HUES6 (cell line): ENCODE results near the gene CAPS2.

ENCODE experiments used
- H3K27ac ChIP-seq: 2 replicates; pipeline ENCODE4 v1.7.0; 2013; ENCODE audit warnings: low read depth, mild to moderate bottlenecking, low read length, inconsistent platforms
- H3K27me3 ChIP-seq: 2 replicates; pipeline ENCODE4 v1.6.1; 2013; ENCODE audit warnings: low read length; ENCODE audit not compliant: control insufficient read depth, insufficient read depth
- H3K36me3 ChIP-seq: 2 replicates; pipeline ENCODE4 v1.6.1; 2013; ENCODE audit warnings: low read length; ENCODE audit not compliant: control insufficient read depth, insufficient read depth
- H3K4me1 ChIP-seq: 2 replicates; pipeline ENCODE4 v1.6.1; 2013; ENCODE audit warnings: low read length; ENCODE audit not compliant: control insufficient read depth, insufficient read depth
- H3K4me3 ChIP-seq: 2 replicates; pipeline ENCODE4 v1.5.1; 2013; ENCODE audit warnings: low read depth, low read length
- H3K9ac ChIP-seq: one replicate; pipeline ENCODE4 v1.6.1; 2013; ENCODE audit warnings: mild to moderate bottlenecking, low read length
- H3K9me3 ChIP-seq: 2 replicates; pipeline ENCODE4 v1.6.1; 2013; ENCODE audit warnings: low read depth, low read length; ENCODE audit not compliant: control insufficient read depth, insufficient read depth

Gene CAPS2

GRCh38 chr12:75305412-75306332 is 24.5 kb downstream of the CAPS2 start:
- Histone ChIP-seq H3K27me3 (no peaks in the 10 kb centered on the region), H3K36me3 (no peaks in the 10 kb centered on the region), H3K9me3 (no peaks in the 10 kb centered on the region), H3K27ac (no peak overlapping the region), H3K4me1 (no peaks in the 10 kb centered on the region), H3K4me3 (no peak overlapping the region), H3K9ac (no peak overlapping the region)

GRCh38 chr12:75302781-75303180 is 27.3 kb downstream of the CAPS2 start:
- H3K27me3 ChIP-seq = no peaks in the 10 kb centered on the region
- no peaks in the 10 kb centered on the region for H3K4me1 ChIP-seq
- no peak overlapping the region for H3K9ac ChIP-seq
- no peak overlapping the region for H3K4me3 ChIP-seq
- H3K36me3 ChIP-seq = no peaks in the 10 kb centered on the region
- H3K27ac ChIP-seq = no peak overlapping the region
- no peaks in the 10 kb centered on the region for H3K9me3 ChIP-seq

DNA sequence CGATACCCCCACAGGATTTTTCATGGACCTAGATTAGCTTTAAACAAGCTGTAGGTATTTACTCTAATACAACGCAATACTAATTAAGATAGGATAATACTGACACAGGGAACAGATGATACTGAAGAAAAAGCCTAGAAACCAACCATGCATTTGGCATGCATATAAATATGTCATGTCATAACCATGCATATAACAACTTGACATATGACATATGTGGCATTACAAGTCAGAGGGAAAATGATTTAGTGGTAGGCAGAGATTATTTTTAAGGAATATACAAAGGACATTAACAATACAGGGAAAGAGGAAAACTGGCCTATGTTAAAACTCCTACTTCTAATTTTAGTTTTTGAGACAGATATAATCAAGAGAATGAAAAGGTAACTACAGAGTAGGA is 27.9 kb downstream of the CAPS2 start:
- H3K4me3 ChIP-seq = no peak overlapping the region
- H3K27me3 ChIP-seq = no peaks in the 10 kb centered on the region
- no peak overlapping the region for H3K9ac ChIP-seq
- H3K9me3 ChIP-seq = no peaks in the 10 kb centered on the region
- no peaks in the 10 kb centered on the region for H3K4me1 ChIP-seq
- no peak overlapping the region for H3K27ac ChIP-seq
- no peaks in the 10 kb centered on the region for H3K36me3 ChIP-seq

GRCh38 chr12:75294797-75295196 is 35.3 kb downstream of the CAPS2 start:
- no peak overlapping the region for H3K4me3 ChIP-seq
- no peaks in the 10 kb centered on the region for H3K36me3 ChIP-seq
- peaks cover 8% of the 10 kb centered on the region for H3K4me1 ChIP-seq
- H3K27me3 ChIP-seq = no peaks in the 10 kb centered on the region
- no peak overlapping the region for H3K27ac ChIP-seq
- no peaks in the 10 kb centered on the region for H3K9me3 ChIP-seq
- no peak overlapping the region for H3K9ac ChIP-seq

DNA sequence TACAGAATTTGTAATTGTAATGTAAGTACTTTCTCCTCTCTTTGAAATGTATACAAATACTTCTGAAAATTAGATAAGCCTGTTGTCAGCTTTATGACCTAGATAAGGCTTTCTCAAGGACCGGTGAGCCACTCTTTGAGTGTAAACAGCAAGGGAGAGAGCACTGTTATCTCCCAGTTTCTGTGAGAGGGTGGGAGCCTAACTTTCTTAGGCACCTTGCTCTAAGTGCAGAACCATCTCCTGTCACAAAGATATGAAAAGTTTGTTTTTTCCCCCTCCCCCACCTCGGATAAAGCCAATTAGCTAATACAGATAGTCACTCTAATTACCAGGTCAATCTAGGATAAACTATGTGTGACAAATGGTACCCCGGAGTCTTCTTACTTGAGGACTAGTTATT is 35.8 kb downstream of the CAPS2 start:
- H3K27me3 ChIP-seq = no peaks in the 10 kb centered on the region
- peaks cover 8% of the 10 kb centered on the region for H3K4me1 ChIP-seq
- no peaks in the 10 kb centered on the region for H3K9me3 ChIP-seq
- H3K27ac ChIP-seq = no peak overlapping the region
- H3K4me3 ChIP-seq = no peak overlapping the region
- H3K36me3 ChIP-seq = no peaks in the 10 kb centered on the region
- H3K9ac ChIP-seq = no peak overlapping the region

GRCh38 chr12:75291014-75291413 is 39.1 kb downstream of the CAPS2 start:
- H3K4me1 ChIP-seq = peaks cover 8% of the 10 kb centered on the region
- H3K27me3 ChIP-seq = no peaks in the 10 kb centered on the region
- no peak overlapping the region for H3K27ac ChIP-seq
- H3K36me3 ChIP-seq = no peaks in the 10 kb centered on the region
- H3K4me3 ChIP-seq = no peak overlapping the region
- H3K9ac ChIP-seq = no peak overlapping the region
- no peaks in the 10 kb centered on the region for H3K9me3 ChIP-seq

- H3K9me3 ChIP-seq = no peaks in the 10 kb centered on the region
- peaks cover 8% of the 10 kb centered on the region for H3K4me1 ChIP-seq
- no peak overlapping the region for H3K27ac ChIP-seq
- H3K36me3 ChIP-seq = no peaks in the 10 kb centered on the region
- H3K27me3 ChIP-seq = no peaks in the 10 kb centered on the region
- no peak overlapping the region for H3K9ac ChIP-seq
- no peak overlapping the region for H3K4me3 ChIP-seq
Measured at GRCh38 chr12:75289753-75290152, 40.4 kb downstream of the CAPS2 start.

DNA sequence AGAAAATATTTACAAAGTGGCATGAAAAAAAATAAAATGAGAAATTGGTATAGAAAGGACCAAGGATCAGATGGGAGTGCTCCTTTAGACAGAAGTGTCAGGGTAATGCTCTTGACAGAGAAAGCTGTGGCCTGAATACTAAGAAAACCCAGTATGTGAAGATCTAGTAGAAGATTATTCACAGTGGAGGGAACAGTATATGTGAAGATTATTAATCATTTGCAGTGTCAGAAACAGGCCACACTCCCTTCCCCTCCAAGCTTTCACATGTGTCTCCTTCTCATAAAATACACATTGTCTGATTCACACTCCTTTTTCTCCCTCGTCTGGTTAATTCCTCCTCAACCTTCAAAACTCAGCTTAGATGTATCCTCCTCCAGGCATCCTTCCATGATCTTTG is 41.3 kb downstream of the CAPS2 start:
- Histone ChIP-seq H3K27me3 (no peaks in the 10 kb centered on the region), H3K4me1 (no peaks in the 10 kb centered on the region; the same call in 1 of the 2 replicates), H3K36me3 (no peaks in the 10 kb centered on the region), H3K9me3 (no peaks in the 10 kb centered on the region), H3K27ac (no peak overlapping the region), H3K9ac (no peak overlapping the region), H3K4me3 (no peak overlapping the region)

GRCh38 chr12:75275702-75276101 is 54.4 kb downstream of the CAPS2 start:
- Histone ChIP-seq H3K9ac (no peak overlapping the region), H3K9me3 (no peaks in the 10 kb centered on the region), H3K27ac (no peak overlapping the region), H3K4me1 (no peaks in the 10 kb centered on the region), H3K4me3 (no peak overlapping the region), H3K36me3 (no peaks in the 10 kb centered on the region), H3K27me3 (no peaks in the 10 kb centered on the region)

GRCh38 chr12:75271576-75271975 is 58.5 kb downstream of the CAPS2 start:
- no peaks in the 10 kb centered on the region for H3K9me3 ChIP-seq

GRCh38 chr12:75270157-75270556 is 60.0 kb downstream of the CAPS2 start:
- Histone ChIP-seq H3K27me3 (no peaks in the 10 kb centered on the region), H3K36me3 (no peaks in the 10 kb centered on the region), H3K9ac (no peak overlapping the region), H3K27ac (no peak overlapping the region), H3K4me1 (no peaks in the 10 kb centered on the region), H3K4me3 (no peak overlapping the region), H3K9me3 (peaks cover 5% of the 10 kb centered on the region; the same call in 1 of the 2 replicates)

More at GRCh38 chr12:75271576-75271975, 58.5 kb downstream of the CAPS2 start:
- Histone ChIP-seq H3K4me3 (no peak overlapping the region), H3K9ac (no peak overlapping the region), H3K36me3 (no peaks in the 10 kb centered on the region), H3K4me1 (no peaks in the 10 kb centered on the region), H3K27me3 (no peaks in the 10 kb centered on the region), H3K27ac (no peak overlapping the region)
